Caco-2 (cell line): ENCODE data around the gene CLMN. TPM values are rescaled to one million over a fixed set of nuclear protein-coding genes. Genes with fewer than 3 reads are reported as not detected.

ENCODE experiments used
- BruUV-seq: library from RNA; stranded (reverse); fragments of 400-500 nt; replicated peaks from 2 replicates; lab custom pipeline; 2021; lab: Mats Ljungman, UMichigan
- CTCF ChIA-PET: fragments of 300-600 bp; sonication (Branson Sonifier 250); formaldehyde crosslinking; loops from one replicate; lab custom pipeline; 2022; ENCODE audit warnings: antibody characterized with exemption; lab: Charles Lee
- POLR2A ChIA-PET: fragments of 300-600 bp; sonication (Branson Sonifier 250); formaldehyde crosslinking; loops from one replicate; lab custom pipeline; 2022; ENCODE audit warnings: antibody characterized with exemption; lab: Charles Lee
- DNase-seq, 2 experiments: peaks; one replicate each; pipeline versions ENCODE4 v3.0.0 to v3.0.0-alpha.2; 2020 to 2022
- H3K27me3 ChIP-seq: replicated peaks from 2 replicates; pipeline ENCODE4 v1.6.0; 2011; ENCODE audit warnings: low read length; ENCODE audit not compliant: control insufficient read depth, insufficient read depth
- H3K36me3 ChIP-seq: 2 replicates; pipeline ENCODE4 v1.5.1; 2011; ENCODE audit warnings: low read length; ENCODE audit not compliant: control insufficient read depth, insufficient read depth
- H3K4me1 ChIP-seq: fragments of 250-450 bp; sonication (Bioruptor Pico); 2 replicates; pipeline ENCODE4 v1.5.1; 2020; ENCODE audit warnings: mild to moderate bottlenecking
- H3K4me3 ChIP-seq: 2 replicates; pipeline ENCODE4 v1.5.1; 2011; ENCODE audit warnings: low read depth, mild to moderate bottlenecking, control low read depth, low read length
- H3K9me3 ChIP-seq: fragments of 250-450 bp; sonication (Bioruptor Pico); 2 replicates; pipeline ENCODE4 v1.5.1; 2020; ENCODE audit warnings: mild to moderate bottlenecking, moderate library complexity
- H3K27ac Mint-ChIP-seq: one replicate; pipeline ENCODE4 v1.8.0; 2022; ENCODE audit warnings: mixed read lengths; ENCODE audit not compliant: unreplicated experiment
- H3K27me3 Mint-ChIP-seq: one replicate; pipeline ENCODE4 v1.8.0; 2022; ENCODE audit warnings: mixed read lengths; ENCODE audit not compliant: insufficient read depth, unreplicated experiment
- H3K36me3 Mint-ChIP-seq: one replicate; pipeline ENCODE4 v1.8.0; 2022; ENCODE audit warnings: mild to moderate bottlenecking, mixed read lengths; ENCODE audit not compliant: insufficient read depth, unreplicated experiment
- H3K4me1 Mint-ChIP-seq: one replicate; pipeline ENCODE4 v1.8.0; 2022; ENCODE audit warnings: low read depth, mixed read lengths; ENCODE audit not compliant: unreplicated experiment
- H3K4me3 Mint-ChIP-seq: one replicate; pipeline ENCODE4 v1.8.0; 2022; ENCODE audit warnings: mild to moderate bottlenecking, moderate library complexity, mixed read lengths; ENCODE audit not compliant: unreplicated experiment
- H3K9me3 Mint-ChIP-seq: one replicate; pipeline ENCODE4 v1.8.0; 2022; ENCODE audit warnings: mixed read lengths; ENCODE audit not compliant: unreplicated experiment
- intact Hi-C: fragments of 100-400 bp; cut with micrococcal nuclease; formaldehyde crosslinking; loops from one replicate; pipeline ENCODE4 v1.10.0; 2022; ENCODE audit not compliant: unreplicated experiment
- total RNA-seq: library from RNA; stranded (reverse); gene quantifications from 2 replicates; pipeline ENCODE4 v1.2.3, GENCODE V29; 2022
- TF ChIP-seq, protein P1 (sequence below), 2 experiments: fragments of 200-600 bp in 1 of 2; IDR thresholded peaks; 1 replicate in 1 of 2; 2 replicates in 1 of 2; pipeline versions ENCODE4 v1.5.1 to v1.8.0; 2011 to 2022; ENCODE audit warnings: antibody characterized with exemption in 1 of 2, control low read depth in 1 of 2, inconsistent platforms in 1 of 2, low read depth in 1 of 2, low read length in 1 of 2, mild to moderate bottlenecking in 1 of 2, moderate library complexity in 1 of 2; ENCODE audit not compliant: insufficient read depth in 1 of 2, severe bottlenecking in 1 of 2, unreplicated experiment in 1 of 2

The CLMN gene
- total RNA-seq, 1 experiment from 2014 or later: 6.7 TPM

DNA sequence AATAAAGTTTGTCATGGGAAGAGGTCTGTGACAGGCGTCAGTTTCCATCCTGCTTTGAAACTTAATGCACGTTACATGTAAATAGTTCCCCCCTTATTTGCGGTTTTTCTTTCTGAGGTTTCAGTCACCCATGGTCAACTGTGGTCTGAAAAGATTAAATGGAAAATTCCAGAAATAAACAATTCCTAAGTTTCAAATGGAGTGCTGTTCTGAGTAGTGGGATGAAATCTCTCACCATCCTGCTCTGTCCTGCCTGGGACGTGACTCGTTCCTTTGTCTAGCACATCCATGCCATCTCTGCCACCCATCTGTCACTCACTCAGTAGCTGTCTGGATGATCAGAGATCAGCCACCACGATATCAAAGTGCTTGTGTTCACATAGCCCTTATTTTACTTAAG, 111.1 kb downstream of the CLMN start:
- H3K4me3 ChIP-seq: no peak overlapping the region
- TF ChIP-seq, protein P1, sequence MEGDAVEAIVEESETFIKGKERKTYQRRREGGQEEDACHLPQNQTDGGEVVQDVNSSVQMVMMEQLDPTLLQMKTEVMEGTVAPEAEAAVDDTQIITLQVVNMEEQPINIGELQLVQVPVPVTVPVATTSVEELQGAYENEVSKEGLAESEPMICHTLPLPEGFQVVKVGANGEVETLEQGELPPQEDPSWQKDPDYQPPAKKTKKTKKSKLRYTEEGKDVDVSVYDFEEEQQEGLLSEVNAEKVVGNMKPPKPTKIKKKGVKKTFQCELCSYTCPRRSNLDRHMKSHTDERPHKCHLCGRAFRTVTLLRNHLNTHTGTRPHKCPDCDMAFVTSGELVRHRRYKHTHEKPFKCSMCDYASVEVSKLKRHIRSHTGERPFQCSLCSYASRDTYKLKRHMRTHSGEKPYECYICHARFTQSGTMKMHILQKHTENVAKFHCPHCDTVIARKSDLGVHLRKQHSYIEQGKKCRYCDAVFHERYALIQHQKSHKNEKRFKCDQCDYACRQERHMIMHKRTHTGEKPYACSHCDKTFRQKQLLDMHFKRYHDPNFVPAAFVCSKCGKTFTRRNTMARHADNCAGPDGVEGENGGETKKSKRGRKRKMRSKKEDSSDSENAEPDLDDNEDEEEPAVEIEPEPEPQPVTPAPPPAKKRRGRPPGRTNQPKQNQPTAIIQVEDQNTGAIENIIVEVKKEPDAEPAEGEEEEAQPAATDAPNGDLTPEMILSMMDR (IDR thresholded peaks at IDR 0.05; ENCODE audit: insufficient read depth in 1 of 2, low read depth in 1 of 2, low read length in 1 of 2, severe bottlenecking in 1 of 2, unreplicated experiment in 1 of 2): no peak
- peaks cover 15% of the 10 kb centered on the region for H3K4me1 ChIP-seq
- no peaks in the 10 kb centered on the region for H3K27me3 ChIP-seq
- Mint-ChIP-seq H3K27me3 (no peaks in the 10 kb centered on the region), H3K4me3 (no peak overlapping the region), H3K27ac (no peak overlapping the region), H3K9me3 (peaks cover 23% of the 10 kb centered on the region), H3K36me3 (peaks cover 9% of the 10 kb centered on the region), H3K4me1 (peaks cover 8% of the 10 kb centered on the region)
- H3K36me3 ChIP-seq: no peaks in the 10 kb centered on the region
- ChIA-PET CTCF (no interaction called here), POLR2A (no interaction called here)
- H3K9me3 ChIP-seq: peaks cover 4% of the 10 kb centered on the region; the same call in 1 of the 2 replicates
- no TSS peak for BruUV-seq
- intact Hi-C loops: no loop called here
- no peak for DNase-seq

DNA sequence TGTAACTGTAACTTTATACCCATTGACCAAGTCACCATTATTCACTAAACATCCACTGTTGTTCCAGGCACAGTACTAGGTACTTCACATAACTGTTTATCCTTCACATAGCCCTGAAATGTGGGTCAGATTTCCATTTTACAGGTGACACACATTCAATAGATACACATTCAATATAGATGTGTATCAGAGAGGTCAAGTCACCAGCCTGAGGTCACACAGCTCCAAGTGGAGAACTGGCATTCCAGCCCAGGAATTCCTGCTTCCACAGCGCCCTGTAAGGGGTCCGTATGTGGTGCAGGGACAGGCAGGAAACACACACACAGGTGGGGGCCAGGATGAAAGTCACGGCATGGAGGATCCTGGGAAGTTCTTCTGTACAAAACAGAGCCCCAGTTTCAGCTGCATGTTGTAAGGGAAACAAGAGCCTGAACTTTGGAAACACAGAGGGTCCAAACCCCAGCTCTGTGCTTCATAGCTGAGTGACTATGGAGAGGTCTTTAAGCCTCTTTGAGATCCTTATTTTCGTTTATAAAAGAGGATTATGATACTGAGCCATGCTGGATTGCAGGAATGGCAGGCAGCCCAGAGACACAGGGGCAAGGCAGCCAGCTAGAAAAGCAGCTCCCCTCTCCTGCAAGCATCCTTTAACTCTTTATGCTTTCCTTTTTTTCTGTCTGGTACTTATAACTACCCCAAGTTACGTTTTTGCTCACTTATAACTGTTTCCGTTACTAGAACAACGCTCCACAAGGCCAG, 112.1 kb downstream of the CLMN start:
- no peaks in the 10 kb centered on the region for H3K27me3 ChIP-seq
- Mint-ChIP-seq H3K4me3 (no peak overlapping the region), H3K27me3 (no peaks in the 10 kb centered on the region), H3K4me1 (peaks cover 8% of the 10 kb centered on the region), H3K9me3 (peaks cover 23% of the 10 kb centered on the region), H3K27ac (no peak overlapping the region), H3K36me3 (peaks cover 9% of the 10 kb centered on the region)
- H3K4me1 ChIP-seq: peaks cover 10% of the 10 kb centered on the region
- no peak overlapping the region for H3K4me3 ChIP-seq
- H3K9me3 ChIP-seq: no peaks in the 10 kb centered on the region
- BruUV-seq: no TSS peak
- CTCF ChIA-PET: no interaction called here
- DNase-seq: no peak
- intact Hi-C loops: no loop called here
- POLR2A ChIA-PET: no interaction called here
- TF ChIP-seq, protein P1 (IDR thresholded peaks at IDR 0.05; ENCODE audit: insufficient read depth in 1 of 2, low read depth in 1 of 2, low read length in 1 of 2, severe bottlenecking in 1 of 2, unreplicated experiment in 1 of 2): no peak
- H3K36me3 ChIP-seq: no peaks in the 10 kb centered on the region

DNA sequence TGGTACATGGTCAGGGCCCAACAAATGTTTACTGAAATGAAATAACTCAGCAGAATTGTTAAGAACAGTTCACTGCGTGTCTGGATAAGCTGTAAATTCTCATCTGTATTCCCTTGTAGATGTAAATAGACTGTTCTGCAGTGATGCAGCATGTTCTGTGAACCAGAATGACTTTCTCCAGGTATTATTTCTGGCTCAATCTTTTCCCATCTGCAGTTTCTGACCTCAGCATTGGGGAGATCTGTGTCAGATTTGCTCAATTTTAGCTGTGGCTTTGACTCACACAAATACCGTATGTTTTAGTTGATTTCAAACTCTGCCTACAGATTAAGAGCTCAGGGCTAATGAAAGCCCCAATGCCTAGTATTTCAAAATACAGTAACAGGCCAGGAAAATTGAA, 113.2 kb downstream of the CLMN start:
- H3K9me3 Mint-ChIP-seq: peaks cover 23% of the 10 kb centered on the region
- H3K36me3 Mint-ChIP-seq: peaks cover 9% of the 10 kb centered on the region
- no peak for DNase-seq

More for the DNA sequence above, 113.2 kb downstream of the CLMN start:
- Mint-ChIP-seq H3K27me3 (no peaks in the 10 kb centered on the region), H3K4me1 (peaks cover under 1% of the 10 kb centered on the region), H3K4me3 (no peak overlapping the region), H3K27ac (no peak overlapping the region)
- TF ChIP-seq, protein P1 (IDR thresholded peaks at IDR 0.05; ENCODE audit: insufficient read depth in 1 of 2, low read depth in 1 of 2, low read length in 1 of 2, severe bottlenecking in 1 of 2, unreplicated experiment in 1 of 2): no peak
- H3K27me3 ChIP-seq: no peaks in the 10 kb centered on the region
- intact Hi-C loops: no loop called here
- no peak overlapping the region for H3K4me3 ChIP-seq
- no peaks in the 10 kb centered on the region for H3K36me3 ChIP-seq
- H3K9me3 ChIP-seq: no peaks in the 10 kb centered on the region
- CTCF ChIA-PET: no interaction called here
- no TSS peak for BruUV-seq
- H3K4me1 ChIP-seq: peaks cover under 1% of the 10 kb centered on the region
- POLR2A ChIA-PET: no interaction called here
